ENCODE measurements around the gene ZDHHC1. TPM values are rescaled to one million over a fixed set of nuclear protein-coding genes. Genes with fewer than 3 reads are reported as not detected.

Gene ZDHHC1
- polyA plus RNA-seq, 3 donors = 3.3 to 14.2 (median 6.0) TPM

GRCh38 chr16:67406111-67406971 is 9.9 kb downstream of the ZDHHC1 start:
- no peak for TF ChIP-seq CTCF (IDR thresholded peaks at IDR 0.05)
- WGBS (ENCODE audit: insufficient coverage) = 94% methylated on average over 12 of the region's 18 CpGs
- no peaks in the 10 kb centered on the region for H3K9me3 ChIP-seq (replicated peaks in 1 of 2; ENCODE audit: control insufficient read depth in 1 of 2, insufficient read depth in 1 of 2, low read length in 2 of 2)
- no peaks in the 10 kb centered on the region for H3K36me3 ChIP-seq (replicated peaks in 1 of 2; ENCODE audit: control insufficient read depth in 1 of 2, insufficient read depth in 2 of 2, low read length in 2 of 2)
- H2AFZ ChIP-seq (ENCODE audit: insufficient read depth, low read depth, low read length, poor library complexity, severe bottlenecking) = no peak overlapping the region
- H3K27me3 Mint-ChIP-seq (ENCODE audit: low read depth in 3 of 3) = peaks cover 0 to 9% (median 7%) of the 10 kb centered on the region in 3 donors
- H3K27ac Mint-ChIP-seq = no peak overlapping the region
- H3K4me3 ChIP-seq (replicated peaks in 1 of 3; ENCODE audit: low read depth in 2 of 3, low read length in 3 of 3) = no peak overlapping the region
- H3K79me2 ChIP-seq (ENCODE audit: insufficient read depth, low read length) = no peaks in the 10 kb centered on the region
- peak in 1 of 3 donors; percentile 8 for DNase-seq
- H3K9ac ChIP-seq (ENCODE audit: insufficient read depth, low read length, poor library complexity, severe bottlenecking) = no peak overlapping the region
- H3K4me1 ChIP-seq (ENCODE audit: control insufficient read depth in 1 of 2, insufficient read depth in 2 of 2, low read length in 2 of 2) = peaks cover 10 to 12% of the 10 kb centered on the region in 2 donors
- peaks cover 12% of the 10 kb centered on the region for H3K4me1 Mint-ChIP-seq
- intact Hi-C loops (cut with micrococcal nuclease) = loop anchor here in 1 of 2 donors (10.0 kb wide), 1 partner anchor 52 kb away; no protein-coding TSS in a partner anchor
- H3K4me2 ChIP-seq (replicated peaks; ENCODE audit: extremely low read depth, low read length, poor library complexity, severe bottlenecking) = no peak overlapping the region
- no peaks in the 10 kb centered on the region for H4K20me1 ChIP-seq (ENCODE audit: insufficient read depth, low read length)
- no peaks in the 10 kb centered on the region for H3K27me3 ChIP-seq (ENCODE audit: control insufficient read depth in 2 of 2, insufficient read depth in 2 of 2, low read length in 2 of 2)
- H3K36me3 Mint-ChIP-seq = no peaks in the 10 kb centered on the region
- no peak overlapping the region for H3K27ac ChIP-seq (ENCODE audit: low read depth in 1 of 2, low read length in 2 of 2)
- peaks cover 0 to 2% (median 0%) of the 10 kb centered on the region in 7 donors for H3K9me3 Mint-ChIP-seq
- no peak overlapping the region for H3K4me3 Mint-ChIP-seq

- intact Hi-C loops (cut with micrococcal nuclease) = loop anchor here in 1 of 2 donors (10.0 kb wide), 1 partner anchor 51 kb away; no protein-coding TSS in a partner anchor
- H3K4me1 ChIP-seq (ENCODE audit: control insufficient read depth in 1 of 2, insufficient read depth in 2 of 2, low read length in 2 of 2) = peaks cover 10 to 12% of the 10 kb centered on the region in 2 donors
Observed at GRCh38 chr16:67405336-67405735, 10.9 kb downstream of the ZDHHC1 start.

More at GRCh38 chr16:67405336-67405735, 10.9 kb downstream of the ZDHHC1 start:
- TF ChIP-seq CTCF (IDR thresholded peaks at IDR 0.05) = no peak
- Histone ChIP-seq H4K20me1 (ENCODE audit: insufficient read depth, low read length) (no peaks in the 10 kb centered on the region), H3K27me3 (ENCODE audit: control insufficient read depth in 2 of 2, insufficient read depth in 2 of 2, low read length in 2 of 2) (no peaks in the 10 kb centered on the region), H3K9me3 (replicated peaks in 1 of 2; ENCODE audit: control insufficient read depth in 1 of 2, insufficient read depth in 1 of 2, low read length in 2 of 2) (no peaks in the 10 kb centered on the region), H2AFZ (ENCODE audit: insufficient read depth, low read depth, low read length, poor library complexity, severe bottlenecking) (no peak overlapping the region), H3K36me3 (replicated peaks in 1 of 2; ENCODE audit: control insufficient read depth in 1 of 2, insufficient read depth in 2 of 2, low read length in 2 of 2) (no peaks in the 10 kb centered on the region), H3K9ac (ENCODE audit: insufficient read depth, low read length, poor library complexity, severe bottlenecking) (no peak overlapping the region), H3K4me3 (replicated peaks in 1 of 3; ENCODE audit: low read depth in 2 of 3, low read length in 3 of 3) (no peak overlapping the region), H3K79me2 (ENCODE audit: insufficient read depth, low read length) (no peaks in the 10 kb centered on the region), H3K4me2 (replicated peaks; ENCODE audit: extremely low read depth, low read length, poor library complexity, severe bottlenecking) (no peak overlapping the region), H3K27ac (ENCODE audit: low read depth in 1 of 2, low read length in 2 of 2) (no peak overlapping the region)
- H3K27ac Mint-ChIP-seq = no peak overlapping the region
- peaks cover 2 to 9% (median 7%) of the 10 kb centered on the region in 3 donors for H3K27me3 Mint-ChIP-seq (ENCODE audit: low read depth in 3 of 3)
- peaks cover 12% of the 10 kb centered on the region for H3K4me1 Mint-ChIP-seq
- DNase-seq = no peak
- 81% methylated on average over 5 of the region's 8 CpGs for WGBS (ENCODE audit: insufficient coverage)
- no peaks in the 10 kb centered on the region for H3K36me3 Mint-ChIP-seq
- peaks cover 0 to 2% (median 0%) of the 10 kb centered on the region in 7 donors for H3K9me3 Mint-ChIP-seq
- H3K4me3 Mint-ChIP-seq = no peak overlapping the region
